ENCODE measurements around the gene SNRNP70.

Gene SNRNP70

DNA sequence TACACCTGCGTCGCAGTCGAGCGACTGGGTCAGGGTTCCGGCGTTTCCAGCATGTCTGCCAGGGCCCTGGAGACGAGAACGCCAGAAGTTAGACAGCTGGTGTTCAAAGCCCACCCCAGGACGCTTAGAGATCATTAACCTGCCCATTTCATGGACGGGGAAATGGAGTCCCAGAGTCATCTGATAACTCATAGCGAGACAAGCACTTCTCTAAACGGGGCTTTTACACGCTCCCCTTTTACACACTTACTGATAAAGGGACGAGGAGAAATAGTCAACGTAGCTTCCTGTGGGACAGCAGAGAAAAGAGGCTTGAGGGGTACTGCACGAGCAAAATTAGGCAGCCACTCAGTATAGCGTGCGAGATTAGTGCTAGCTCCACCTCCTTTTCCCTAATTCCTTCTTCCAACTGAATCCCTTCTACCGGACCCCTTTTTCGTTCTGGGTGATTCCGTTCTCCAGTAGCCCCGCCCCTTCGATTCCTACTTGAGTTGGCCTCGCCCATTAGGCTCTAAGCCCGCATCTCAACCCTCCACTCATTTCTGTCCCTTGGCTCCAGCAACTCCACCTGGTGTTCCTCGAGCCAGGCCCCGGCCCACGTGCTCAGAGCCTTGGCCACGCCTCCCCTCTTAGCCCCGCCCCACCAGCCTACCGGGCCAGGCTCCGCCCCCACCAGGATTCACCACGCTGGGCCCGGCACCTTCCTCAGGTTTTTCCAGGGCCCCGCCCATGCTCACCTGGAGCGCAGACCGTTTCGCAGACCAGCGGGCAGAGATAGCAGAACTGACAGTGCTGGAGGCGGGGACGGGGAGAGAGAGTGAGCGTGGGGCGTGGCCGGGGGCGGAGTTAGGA, 66.2 kb downstream of the SNRNP70 start:
- H3K27ac Mint-ChIP-seq (ENCODE audit: low read depth): no peak overlapping the region

DNA sequence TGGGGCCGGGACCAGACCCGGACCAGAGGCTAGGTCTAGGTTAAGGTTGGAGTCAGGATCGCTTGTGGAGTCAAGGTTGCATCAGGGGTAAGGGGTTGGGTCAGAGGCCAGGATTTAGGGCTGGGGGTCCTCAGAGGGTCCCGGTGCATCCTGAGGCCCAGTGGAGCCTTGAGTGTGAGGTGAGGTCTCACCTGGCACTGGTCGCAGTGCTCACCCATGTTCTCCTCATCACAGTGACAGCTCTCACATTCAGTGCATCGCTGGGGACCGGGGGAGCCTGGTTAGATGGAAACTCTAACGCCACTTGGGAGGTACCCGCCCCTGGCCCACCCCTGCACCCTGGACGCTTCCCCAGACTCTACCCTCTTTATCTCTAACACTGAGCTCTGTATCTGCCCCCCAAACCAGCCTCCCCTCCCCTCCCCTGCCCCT, 66.9 kb downstream of the SNRNP70 start:
- Mint-ChIP-seq H3K4me1 (peaks cover 30% of the 10 kb centered on the region), H3K9me3 (peaks cover 8% of the 10 kb centered on the region), H3K36me3 (ENCODE audit: insufficient read depth) (peaks cover 4% of the 10 kb centered on the region), H3K27ac (ENCODE audit: low read depth) (no peak overlapping the region), H3K4me3 (peak overlapping the region; percentile 54), H3K27me3 (peaks cover 92% of the 10 kb centered on the region)
- DNase-seq (ENCODE audit: low spot score in 2 of 2) (no peak), ATAC-seq (replicated peaks; ENCODE audit: extremely low read depth, poor library complexity, severe bottlenecking) (no peak)

More for the DNA sequence above, 66.2 kb downstream of the SNRNP70 start:
- Mint-ChIP-seq H3K9me3 (peaks cover 8% of the 10 kb centered on the region), H3K27me3 (peaks cover 95% of the 10 kb centered on the region), H3K4me1 (peaks cover 31% of the 10 kb centered on the region), H3K36me3 (ENCODE audit: insufficient read depth) (peaks cover 4% of the 10 kb centered on the region), H3K4me3 (peak overlapping the region; percentile 54)
- ATAC-seq (replicated peaks; ENCODE audit: extremely low read depth, poor library complexity, severe bottlenecking): no peak
- no peak for DNase-seq (ENCODE audit: low spot score in 2 of 2)

DNA sequence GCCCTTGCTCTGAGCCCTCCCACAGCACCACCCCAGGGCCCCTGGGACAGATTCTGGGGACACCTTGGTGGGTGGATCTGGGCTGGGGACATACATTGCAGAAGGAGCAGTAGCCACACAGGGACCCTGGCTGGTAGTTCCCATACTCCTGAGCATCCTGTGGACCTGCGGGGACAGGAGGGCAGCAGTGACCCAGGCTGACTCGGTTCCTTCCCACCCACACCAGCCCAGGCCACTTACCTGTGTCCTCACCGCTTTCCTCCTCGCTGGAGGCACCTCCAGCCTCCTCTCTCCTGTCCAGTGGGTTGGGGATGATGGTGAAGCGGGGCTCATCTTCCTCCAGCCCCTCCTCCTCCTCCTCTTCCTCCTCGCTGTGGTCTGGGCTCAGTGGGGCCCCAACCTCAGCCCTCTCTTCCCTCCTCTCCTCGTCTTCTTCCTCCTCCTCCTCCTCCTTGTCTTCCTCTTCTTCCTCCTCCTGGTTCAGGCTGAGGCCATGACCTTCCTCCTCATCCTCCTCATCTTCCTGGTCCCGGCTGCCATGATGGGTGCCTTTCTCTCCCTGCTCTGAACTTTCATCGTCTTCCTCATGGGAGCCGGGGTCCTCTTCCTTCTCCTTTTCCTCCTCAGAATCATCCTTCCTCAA, 68.0 kb downstream of the SNRNP70 start:
- H3K36me3 Mint-ChIP-seq (ENCODE audit: insufficient read depth): peaks cover 4% of the 10 kb centered on the region
- no peak overlapping the region for H3K27ac Mint-ChIP-seq (ENCODE audit: low read depth)
- DNase-seq (ENCODE audit: low spot score in 2 of 2): no peak
- peaks cover 33% of the 10 kb centered on the region for H3K4me1 Mint-ChIP-seq
- H3K9me3 Mint-ChIP-seq: peaks cover 8% of the 10 kb centered on the region
- peak overlapping the region; percentile 17 for H3K4me3 Mint-ChIP-seq
- H3K27me3 Mint-ChIP-seq: peaks cover 92% of the 10 kb centered on the region
- ATAC-seq (replicated peaks; ENCODE audit: extremely low read depth, poor library complexity, severe bottlenecking): no peak

DNA sequence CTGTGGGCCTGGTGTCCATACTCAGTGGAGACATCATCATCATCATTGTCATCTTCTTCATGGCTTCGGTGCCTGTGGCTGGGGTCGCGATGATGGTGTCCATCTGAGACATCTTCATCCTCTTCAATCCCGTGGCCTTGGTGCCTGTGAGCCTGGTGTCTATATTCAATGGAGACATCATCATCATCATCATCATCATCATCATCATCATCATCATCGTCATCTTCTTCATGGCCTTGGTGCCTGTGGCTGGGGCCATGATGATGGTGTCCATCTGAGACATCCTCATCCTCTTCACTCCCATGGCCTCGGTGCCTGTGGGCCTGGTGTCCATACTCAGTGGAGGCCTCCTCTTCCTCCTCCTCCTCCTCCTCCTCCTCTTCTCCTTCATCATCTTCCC, 69.0 kb downstream of the SNRNP70 start:
- H3K36me3 Mint-ChIP-seq (ENCODE audit: insufficient read depth): peaks cover 3% of the 10 kb centered on the region
- H3K27ac Mint-ChIP-seq (ENCODE audit: low read depth): peak overlapping the region; percentile 58
- H3K9me3 Mint-ChIP-seq: peaks cover 8% of the 10 kb centered on the region
- H3K4me3 Mint-ChIP-seq: no peak overlapping the region
- H3K4me1 Mint-ChIP-seq: peaks cover 27% of the 10 kb centered on the region
- ATAC-seq (replicated peaks; ENCODE audit: extremely low read depth, poor library complexity, severe bottlenecking): no peak
- DNase-seq (ENCODE audit: low spot score in 2 of 2): no peak
- H3K27me3 Mint-ChIP-seq: peaks cover 89% of the 10 kb centered on the region

DNA sequence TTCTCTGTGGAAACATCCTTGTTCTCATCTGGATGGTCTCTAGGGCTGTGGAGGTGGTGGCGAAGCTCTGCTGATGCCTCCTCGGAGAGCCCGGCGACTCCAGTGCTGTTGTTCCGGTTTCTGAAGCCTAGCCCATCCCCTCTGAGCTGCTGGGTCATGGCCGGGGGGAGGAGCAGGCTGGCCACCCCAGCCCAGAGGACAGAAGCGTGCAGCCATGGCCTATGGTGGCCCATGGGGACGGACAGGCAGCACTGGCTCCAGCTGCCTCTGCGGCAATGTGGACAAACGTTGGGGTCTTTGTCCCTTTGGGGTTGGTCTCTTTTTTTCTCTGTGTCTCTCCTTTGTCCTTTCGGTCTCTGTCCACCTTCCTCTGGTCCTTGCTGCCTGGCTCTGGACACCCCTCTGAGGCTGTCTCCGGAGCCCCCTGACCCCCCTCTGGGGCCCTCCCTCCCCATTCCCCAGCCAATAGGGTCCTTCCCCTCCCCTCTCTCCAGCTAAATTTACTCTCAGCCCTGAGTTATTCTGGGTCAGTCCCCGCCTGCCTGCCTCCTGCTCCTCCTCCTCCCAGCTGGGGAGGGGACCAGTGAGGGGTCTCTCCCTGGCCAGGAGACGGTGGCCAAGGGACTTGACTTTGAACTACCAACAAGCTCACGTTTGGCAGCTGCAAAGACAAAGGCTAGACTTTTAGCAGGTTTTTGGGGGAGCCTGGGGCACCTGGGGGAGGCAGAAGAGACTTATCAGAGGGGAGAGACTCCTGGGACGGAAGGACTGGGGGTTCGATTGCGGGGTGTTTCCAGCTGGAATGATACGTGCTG, 70.0 kb downstream of the SNRNP70 start, which contains the start of gene HRC:
Gene HRC, minus strand, starts transcription at position 392 of the 815 bp plus-strand sequence. Its CDS starts 159 bp downstream, at position 233.
- no peak within 1 kb of the TSS for H3K4me3 Mint-ChIP-seq
- DNase-seq (ENCODE audit: low spot score in 2 of 2): no peak
- H3K4me1 Mint-ChIP-seq: peaks cover 17% of the 10 kb centered on the region
- peaks cover 89% of the 10 kb centered on the region for H3K27me3 Mint-ChIP-seq
- no peak for ATAC-seq (replicated peaks; ENCODE audit: extremely low read depth, poor library complexity, severe bottlenecking)
- H3K9me3 Mint-ChIP-seq: peaks cover 8% of the 10 kb centered on the region
- peak within 1 kb of the TSS; percentile 58 for H3K27ac Mint-ChIP-seq (ENCODE audit: low read depth)
- peaks cover 2% of the 10 kb centered on the region for H3K36me3 Mint-ChIP-seq (ENCODE audit: insufficient read depth)

DNA sequence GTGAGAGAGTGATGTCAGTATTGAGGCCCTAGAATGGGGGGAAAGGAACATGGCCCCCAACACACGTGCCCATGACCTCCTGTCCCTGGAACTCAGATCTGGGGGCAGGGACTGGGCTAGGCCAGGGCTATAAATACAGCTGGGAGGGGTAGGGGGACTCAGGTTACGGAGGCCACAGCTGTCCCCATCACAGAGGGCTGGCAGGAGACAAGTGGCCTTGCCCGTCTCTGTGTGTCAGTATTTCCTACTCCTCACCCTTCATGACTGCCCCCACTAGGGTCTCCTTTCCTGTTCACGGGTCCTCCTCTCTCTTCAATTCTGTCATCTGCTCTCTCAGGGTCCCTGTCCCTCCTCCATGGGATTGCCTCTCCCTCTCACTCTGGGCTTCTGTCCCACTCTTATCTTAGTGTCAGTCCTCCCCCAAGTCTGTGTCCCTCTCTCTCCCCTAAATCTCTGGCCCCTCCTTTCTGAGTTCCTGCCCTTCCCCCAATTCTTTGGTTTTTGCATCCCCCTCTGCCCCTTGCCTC, 70.6 kb downstream of the SNRNP70 start:
- Mint-ChIP-seq H3K4me3 (no peak overlapping the region), H3K36me3 (ENCODE audit: insufficient read depth) (peaks cover 2% of the 10 kb centered on the region), H3K4me1 (peaks cover 13% of the 10 kb centered on the region), H3K27me3 (peaks cover 90% of the 10 kb centered on the region), H3K9me3 (peaks cover 8% of the 10 kb centered on the region), H3K27ac (ENCODE audit: low read depth) (no peak overlapping the region)
- ATAC-seq (replicated peaks; ENCODE audit: extremely low read depth, poor library complexity, severe bottlenecking) (no peak), DNase-seq (ENCODE audit: low spot score in 2 of 2) (no peak)

DNA sequence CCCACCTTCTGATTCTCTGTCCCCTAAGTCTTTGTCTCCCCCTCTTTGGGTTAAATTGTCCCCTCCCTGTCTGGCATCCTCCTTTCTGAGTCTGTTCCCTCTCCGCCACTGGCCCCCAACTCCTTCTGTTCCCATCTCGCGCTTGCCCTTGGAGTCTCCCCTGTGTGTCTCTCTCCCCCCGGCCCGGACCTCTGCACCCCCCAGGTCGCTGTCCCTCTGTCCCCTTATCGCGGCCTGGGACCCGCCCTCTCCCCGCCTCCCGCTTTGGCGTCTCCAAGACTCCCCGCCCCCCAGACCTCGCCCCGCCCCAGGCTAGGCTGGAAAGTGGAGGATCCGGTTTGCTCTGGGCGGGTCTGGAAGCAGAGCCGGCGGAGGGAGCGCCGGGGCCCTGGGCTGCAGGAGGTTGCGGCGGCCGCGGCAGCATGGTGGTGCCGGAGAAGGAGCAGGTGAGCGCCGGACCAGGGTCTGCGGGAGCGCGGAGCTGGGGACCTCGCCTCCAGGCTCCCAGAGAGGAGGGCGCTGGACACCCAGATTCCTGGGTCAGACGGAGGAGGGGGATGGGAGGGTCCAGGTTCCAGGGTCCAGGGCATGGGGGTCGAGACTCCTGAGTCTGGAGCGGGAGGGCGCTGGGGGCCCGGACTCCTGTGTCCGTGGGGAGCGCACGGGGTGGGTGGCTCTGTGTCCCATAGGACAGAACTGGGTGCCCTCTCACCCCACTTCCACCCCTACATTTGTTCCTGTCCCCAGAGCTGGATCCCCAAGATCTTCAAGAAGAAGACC, 72.4 kb downstream of the SNRNP70 start, which contains the start of gene TRPM4:
Gene TRPM4, plus strand, starts transcription at position 348 of the 780 bp plus-strand sequence. Its CDS starts 75 bp downstream, at position 423.
- H3K4me1 Mint-ChIP-seq: peaks cover 7% of the 10 kb centered on the region
- ATAC-seq (replicated peaks; ENCODE audit: extremely low read depth, poor library complexity, severe bottlenecking): peak; percentile 28
- peak within 1 kb of the TSS; percentile 39 for H3K4me3 Mint-ChIP-seq
- H3K36me3 Mint-ChIP-seq (ENCODE audit: insufficient read depth): no peaks in the 10 kb centered on the region
- no peak within 1 kb of the TSS for H3K27ac Mint-ChIP-seq (ENCODE audit: low read depth)
- DNase-seq (ENCODE audit: low spot score in 2 of 2): no peak
- H3K9me3 Mint-ChIP-seq: peaks cover 8% of the 10 kb centered on the region
- H3K27me3 Mint-ChIP-seq: peaks cover 87% of the 10 kb centered on the region
